Endothelial cell of umbilical vein (primary cell): ENCODE data around the gene COL1A1. TPM values are rescaled to one million over a fixed set of nuclear protein-coding genes. Genes with fewer than 3 reads are reported as not detected.

Source experiments
- BruUV-seq: library from RNA; stranded (reverse); fragments of 400-500 nt; replicated peaks from 2 replicates; lab custom pipeline; 2021; lab: Mats Ljungman, UMichigan
- CTCF ChIA-PET: fragments of 300-600, 350-600 bp; sonication (Branson Sonifier 250); formaldehyde crosslinking; loops from one replicate; lab custom pipeline; 2021; ENCODE audit warnings: antibody characterized with exemption, inconsistent platforms; lab: Charles Lee
- POLR2A ChIA-PET: fragments of 300-600, 350-600 bp; sonication (Branson Sonifier 250); formaldehyde crosslinking; loops from one replicate; lab custom pipeline; 2021; ENCODE audit warnings: antibody characterized with exemption, inconsistent platforms; lab: Charles Lee
- DNase-seq: peaks from one replicate; pipeline ENCODE4 v3.0.0-alpha.2; 2011; ENCODE audit warnings: low read depth, low spot score
- FAIRE-seq: peaks from 2 replicates; lab custom pipeline; 2011; peaks lifted over from hg19 to GRCh38; lab: Jason Lieb, UNC
- H2AFZ ChIP-seq: 2 replicates; pipeline ENCODE4 v1.6.0; 2012; ENCODE audit warnings: low read depth, low read length, control low read depth, inconsistent platforms
- H3K27ac ChIP-seq: 2 replicates; pipeline ENCODE4 v1.5.1; 2011; ENCODE audit warnings: low read depth, mild to moderate bottlenecking, control low read depth, low read length, moderate library complexity; ENCODE audit not compliant: insufficient read depth
- H3K27me3 ChIP-seq, 2 experiments: 2 replicates each; pipeline versions ENCODE4 v1.6.0 to v1.6.1; 2011; ENCODE audit warnings: low read length in 2 of 2, mixed read lengths in 1 of 2; ENCODE audit not compliant: control insufficient read depth in 2 of 2, insufficient read depth in 2 of 2
- H3K36me3 ChIP-seq, 2 experiments: 2 replicates in 1 of 2; 3 replicates in 1 of 2; pipeline ENCODE4 v1.5.1; 2011; ENCODE audit warnings: low read length in 2 of 2, mild to moderate bottlenecking in 1 of 2, moderate library complexity in 1 of 2; ENCODE audit not compliant: control insufficient read depth in 2 of 2, insufficient read depth in 2 of 2; ENCODE audit errors: extremely low read depth in 1 of 2
- H3K4me1 ChIP-seq: 3 replicates; pipeline ENCODE4 v1.5.1; 2011; ENCODE audit warnings: mild to moderate bottlenecking, low read length; ENCODE audit not compliant: control insufficient read depth, insufficient read depth; ENCODE audit errors: extremely low read depth
- H3K4me2 ChIP-seq: 2 replicates; pipeline ENCODE4 v1.6.1; 2011; ENCODE audit warnings: low read length, control low read depth, mixed read lengths; ENCODE audit not compliant: insufficient read depth
- H3K4me3 ChIP-seq, 3 experiments: fragments of 200-600 bp in 1 of 3; sonication (generic), shearing (Covaris generic) in 1 of 3; replicated peaks in 1 of 3; 2 replicates each; pipeline ENCODE4 v1.5.1; 2011 to 2016; ENCODE audit warnings: control low read depth in 3 of 3, low read length in 3 of 3, mild to moderate bottlenecking in 2 of 3, inconsistent platforms in 1 of 3, low read depth in 1 of 3, moderate library complexity in 1 of 3; ENCODE audit not compliant: insufficient read depth in 1 of 3
- H3K79me2 ChIP-seq: 2 replicates; pipeline ENCODE4 v1.6.0; 2012; ENCODE audit warnings: low read length, inconsistent platforms; ENCODE audit not compliant: control insufficient read depth, insufficient read depth
- H3K9ac ChIP-seq: replicated peaks from 2 replicates; pipeline ENCODE3; 2011; ENCODE audit warnings: low read length, control low read depth; ENCODE audit not compliant: insufficient read depth; ENCODE audit errors: extremely low read depth
- H3K9me1 ChIP-seq: replicated peaks from 3 replicates; pipeline ENCODE4 v1.6.0; 2011; ENCODE audit warnings: mild to moderate bottlenecking, low read length; ENCODE audit not compliant: control insufficient read depth, insufficient read depth; ENCODE audit errors: extremely low read depth
- H3K9me3 ChIP-seq: replicated peaks from 2 replicates; pipeline ENCODE4 v1.5.1; 2012; ENCODE audit warnings: low read length, inconsistent platforms; ENCODE audit not compliant: control insufficient read depth, insufficient read depth
- H4K20me1 ChIP-seq: replicated peaks from 2 replicates; pipeline ENCODE3; 2011; ENCODE audit warnings: mild to moderate bottlenecking, low read length; ENCODE audit not compliant: control insufficient read depth, insufficient read depth; ENCODE audit errors: extremely low read depth
- EZH2 ChIP-seq: IDR thresholded peaks from 2 replicates; pipeline ENCODE4 v1.6.1; 2012; ENCODE audit warnings: borderline replicate concordance, low read depth, mild to moderate bottlenecking, moderate library complexity, low read length, inconsistent platforms; ENCODE audit not compliant: severe bottlenecking
- FOS ChIP-seq: IDR thresholded peaks from 2 replicates; pipeline ENCODE4 v1.6.1; 2011; ENCODE audit warnings: mild to moderate bottlenecking, low read length, moderate library complexity, borderline replicate concordance; ENCODE audit not compliant: insufficient read depth
- GATA2 ChIP-seq: IDR thresholded peaks from 2 replicates; pipeline ENCODE4 v1.7.0; 2011; ENCODE audit warnings: low read depth, mild to moderate bottlenecking, moderate library complexity, mixed read lengths, low read length; ENCODE audit not compliant: insufficient read length, insufficient read depth
- JUN ChIP-seq: IDR thresholded peaks from 2 replicates; pipeline ENCODE4 v1.6.1; 2011; ENCODE audit warnings: borderline replicate concordance, low read depth; ENCODE audit not compliant: insufficient read length, insufficient read depth
- MYC ChIP-seq: IDR thresholded peaks from one replicate; pipeline ENCODE4 v1.6.1; 2011; ENCODE audit warnings: mild to moderate bottlenecking, low read depth, low read length
- POLR2A ChIP-seq: IDR thresholded peaks from 2 replicates; pipeline ENCODE4 v1.6.1; 2012; ENCODE audit warnings: low read depth, mild to moderate bottlenecking, control low read depth, low read length
- POLR2AphosphoS5 ChIP-seq: IDR thresholded peaks from 2 replicates; pipeline ENCODE4 v1.6.1; 2012; ENCODE audit warnings: low read depth, mild to moderate bottlenecking, control low read depth, low read length, moderate library complexity; ENCODE audit not compliant: insufficient read depth
- dilution Hi-C: fragments of 300-500 bp; cut with MboI; formaldehyde crosslinking; loops from one replicate; pipeline ENCODE4 v1.15.0; 2019; ENCODE audit warnings: low sequenced_read_pairs; ENCODE audit not compliant: extremely low pct_ligation_motif_present
- intact Hi-C: fragments of 100-400 bp; cut with micrococcal nuclease; formaldehyde crosslinking; loops from one replicate; pipeline ENCODE4 v1.10.0; 2022
- polyA plus RNA-seq, 4 experiments: library from polyadenylated mRNA; depleted of rRNA in 3 of 4; stranded (reverse) in 3 of 4; unstranded in 1 of 4; fragments of >200 nt; gene quantifications; 2 replicates each; pipeline versions ENCODE4 v1.2.1 to v1.2.3, GENCODE V29; 2011 to 2012; ENCODE audit warnings: missing spikeins in 1 of 4
- total RNA-seq: library from RNA; stranded (reverse); gene quantifications from 2 replicates; pipeline ENCODE4 v1.2.3, GENCODE V29; 2021
- TF ChIP-seq, protein P1 (sequence below): IDR thresholded peaks from 2 replicates; pipeline ENCODE4 v1.6.1; 2011; ENCODE audit not compliant: insufficient read depth, insufficient read length
- TF ChIP-seq, protein P2 (sequence below), 2 donors: IDR thresholded peaks; 1 replicate in 1 of 2; 2 replicates in 1 of 2; pipeline ENCODE4 v1.5.1; 2011; ENCODE audit warnings: low read length in 2 of 2, mild to moderate bottlenecking in 2 of 2, moderate library complexity in 2 of 2, control low read depth in 1 of 2, inconsistent platforms in 1 of 2, low read depth in 1 of 2; ENCODE audit not compliant: insufficient read depth in 1 of 2; ENCODE audit errors: extremely low read depth in 1 of 2

The COL1A1 gene
- total and polyA plus RNA-seq, 2 donors (not counting 3 experiments of a cell fraction or from before 2014, with no cell fraction given), result 0.07 TPM

DNA sequence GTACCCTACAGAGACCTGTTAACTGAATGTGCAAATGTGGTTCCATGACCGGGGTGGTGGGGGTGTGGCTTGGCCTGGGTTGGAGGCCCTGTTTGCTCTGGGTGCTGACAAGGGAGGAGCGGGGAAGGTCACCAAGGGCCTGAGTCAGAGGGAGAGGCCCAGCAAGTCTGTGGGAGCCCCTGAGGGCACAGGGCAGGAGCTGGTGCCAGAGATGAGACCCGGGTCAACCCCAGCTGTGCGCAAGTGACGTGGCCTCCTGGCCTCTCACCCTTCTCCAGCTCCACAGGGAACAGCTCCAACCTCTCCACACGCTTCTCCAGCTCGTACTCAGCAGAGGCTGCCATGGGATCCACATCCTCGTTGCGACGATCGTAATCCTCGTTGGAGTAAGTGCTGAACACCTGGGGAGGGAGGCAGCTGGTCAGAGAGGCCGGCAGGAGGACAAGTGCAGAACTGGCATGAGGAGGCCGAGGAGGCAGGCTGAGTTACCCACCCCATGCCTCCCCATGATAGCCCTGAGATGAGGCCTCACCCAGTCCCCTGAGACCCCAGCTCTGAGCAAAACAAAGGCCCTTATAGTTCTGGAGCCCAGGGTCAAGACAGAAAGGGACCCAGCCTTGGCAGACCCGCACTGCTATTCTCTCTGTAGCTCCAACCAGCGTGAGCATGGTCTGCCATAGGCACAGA lies 56.4 kb downstream of the COL1A1 start:
- FAIRE-seq, result no peak
- Histone ChIP-seq H2AFZ (no peak overlapping the region), H3K9me1 (no peaks in the 10 kb centered on the region), H3K36me3 (peaks cover 0 to 32% of the 10 kb centered on the region in 2 experiments), H3K9ac (no peak overlapping the region), H3K4me1 (peaks cover 48% of the 10 kb centered on the region), H3K4me2 (no peak overlapping the region), H3K27me3 (no peaks in the 10 kb centered on the region), H4K20me1 (no peaks in the 10 kb centered on the region), H3K79me2 (peaks cover 76% of the 10 kb centered on the region), H3K4me3 (no peak overlapping the region), H3K27ac (no peak overlapping the region), H3K9me3 (no peaks in the 10 kb centered on the region)
- TF ChIP-seq GATA2 (no peak), MYC (no peak), POLR2A (no peak), POLR2AphosphoS5 (no peak), EZH2 (no peak), FOS (no peak), JUN (no peak)
- TF ChIP-seq, protein P1, sequence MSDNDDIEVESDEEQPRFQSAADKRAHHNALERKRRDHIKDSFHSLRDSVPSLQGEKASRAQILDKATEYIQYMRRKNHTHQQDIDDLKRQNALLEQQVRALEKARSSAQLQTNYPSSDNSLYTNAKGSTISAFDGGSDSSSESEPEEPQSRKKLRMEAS, result no peak
- TF ChIP-seq, protein P2, sequence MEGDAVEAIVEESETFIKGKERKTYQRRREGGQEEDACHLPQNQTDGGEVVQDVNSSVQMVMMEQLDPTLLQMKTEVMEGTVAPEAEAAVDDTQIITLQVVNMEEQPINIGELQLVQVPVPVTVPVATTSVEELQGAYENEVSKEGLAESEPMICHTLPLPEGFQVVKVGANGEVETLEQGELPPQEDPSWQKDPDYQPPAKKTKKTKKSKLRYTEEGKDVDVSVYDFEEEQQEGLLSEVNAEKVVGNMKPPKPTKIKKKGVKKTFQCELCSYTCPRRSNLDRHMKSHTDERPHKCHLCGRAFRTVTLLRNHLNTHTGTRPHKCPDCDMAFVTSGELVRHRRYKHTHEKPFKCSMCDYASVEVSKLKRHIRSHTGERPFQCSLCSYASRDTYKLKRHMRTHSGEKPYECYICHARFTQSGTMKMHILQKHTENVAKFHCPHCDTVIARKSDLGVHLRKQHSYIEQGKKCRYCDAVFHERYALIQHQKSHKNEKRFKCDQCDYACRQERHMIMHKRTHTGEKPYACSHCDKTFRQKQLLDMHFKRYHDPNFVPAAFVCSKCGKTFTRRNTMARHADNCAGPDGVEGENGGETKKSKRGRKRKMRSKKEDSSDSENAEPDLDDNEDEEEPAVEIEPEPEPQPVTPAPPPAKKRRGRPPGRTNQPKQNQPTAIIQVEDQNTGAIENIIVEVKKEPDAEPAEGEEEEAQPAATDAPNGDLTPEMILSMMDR (IDR thresholded peaks at IDR 0.05; ENCODE audit: extremely low read depth in 1 of 2, insufficient read depth in 1 of 2, low read depth in 1 of 2, low read length in 2 of 2), result no peak
- dilution Hi-C loops, result no loop called here
- intact Hi-C loops, result no loop called here
- ChIA-PET CTCF (interaction anchor here (1.5 kb wide), 1 partner anchor 13 kb away, joined by 5 read pairs; no protein-coding TSS in a partner anchor), POLR2A (no interaction called here)
- BruUV-seq, result no TSS peak
- no peak for DNase-seq
